Neutrophil (primary cell): ENCODE results near the gene GRM1.

Experiments
- H3K27ac ChIP-seq: fragments of 200-600 bp; sonication (generic); 2 replicates; pipeline ENCODE4 v1.5.1; 2016; ENCODE audit warnings: mild to moderate bottlenecking, moderate library complexity
- H3K27me3 ChIP-seq: fragments of 200-600 bp; sonication (generic); 2 replicates; pipeline ENCODE4 v1.6.0; 2016; ENCODE audit warnings: mild to moderate bottlenecking
- H3K36me3 ChIP-seq: fragments of 200-600 bp; sonication (generic); 2 replicates; pipeline ENCODE4 v1.5.1; 2017
- H3K4me1 ChIP-seq, 2 experiments: fragments of 200-600 bp in 1 of 2; sonication (generic) in 1 of 2; 1 replicate in 1 of 2; 2 replicates in 1 of 2; pipeline versions ENCODE4 v1.5.1 to v1.6.1; 2013 to 2016; ENCODE audit warnings: low read depth in 1 of 2, low read length in 1 of 2, mild to moderate bottlenecking in 1 of 2, moderate library complexity in 1 of 2; ENCODE audit not compliant: control insufficient read depth in 1 of 2, insufficient read depth in 1 of 2
- H3K4me3 ChIP-seq, 2 experiments: fragments of 200-600 bp in 1 of 2; sonication (generic) in 1 of 2; 1 replicate in 1 of 2; 2 replicates in 1 of 2; pipeline ENCODE4 v1.5.1; 2013 to 2016; ENCODE audit warnings: low read depth in 1 of 2, low read length in 1 of 2, mild to moderate bottlenecking in 1 of 2, moderate library complexity in 1 of 2
- H3K9me3 ChIP-seq: fragments of 200-600 bp; sonication (generic); 2 replicates; pipeline ENCODE4 v1.5.1; 2016
- CTCF ChIP-seq: fragments of 200-600 bp; sonication (generic); IDR thresholded peaks from 2 replicates; pipeline ENCODE4 v1.5.1; 2016; ENCODE audit warnings: antibody characterized with exemption

GRM1 gene

GRCh38 chr6:146363838-146364607 is 335.2 kb downstream of the GRM1 start:
- Histone ChIP-seq H3K27me3 (no peaks in the 10 kb centered on the region), H3K4me3 (no peak overlapping the region), H3K36me3 (no peaks in the 10 kb centered on the region), H3K9me3 (no peaks in the 10 kb centered on the region), H3K4me1 (no peaks in the 10 kb centered on the region), H3K27ac (no peak overlapping the region)
- no peak for TF ChIP-seq CTCF

GRCh38 chr6:146364816-146365594 is 336.1 kb downstream of the GRM1 start:
- no peaks in the 10 kb centered on the region for H3K36me3 ChIP-seq
- no peaks in the 10 kb centered on the region for H3K4me1 ChIP-seq
- H3K27me3 ChIP-seq, result no peaks in the 10 kb centered on the region
- no peaks in the 10 kb centered on the region for H3K9me3 ChIP-seq
- no peak overlapping the region for H3K27ac ChIP-seq
- TF ChIP-seq CTCF, result no peak
- no peak overlapping the region for H3K4me3 ChIP-seq

GRCh38 chr6:146367061-146367460 is 338.2 kb downstream of the GRM1 start:
- Histone ChIP-seq H3K4me3 (no peak overlapping the region), H3K27ac (no peak overlapping the region), H3K4me1 (no peaks in the 10 kb centered on the region), H3K27me3 (no peaks in the 10 kb centered on the region), H3K9me3 (no peaks in the 10 kb centered on the region), H3K36me3 (no peaks in the 10 kb centered on the region)
- no peak for TF ChIP-seq CTCF

GRCh38 chr6:146369866-146370265 is 341.0 kb downstream of the GRM1 start:
- no peak overlapping the region for H3K4me3 ChIP-seq
- H3K36me3 ChIP-seq, result no peaks in the 10 kb centered on the region
- no peaks in the 10 kb centered on the region for H3K9me3 ChIP-seq
- TF ChIP-seq CTCF, result no peak
- no peak overlapping the region for H3K27ac ChIP-seq
- no peaks in the 10 kb centered on the region for H3K4me1 ChIP-seq
- H3K27me3 ChIP-seq, result no peaks in the 10 kb centered on the region

GRCh38 chr6:146381486-146381885 is 352.6 kb downstream of the GRM1 start:
- H3K36me3 ChIP-seq, result no peaks in the 10 kb centered on the region
- no peaks in the 10 kb centered on the region for H3K27me3 ChIP-seq
- no peaks in the 10 kb centered on the region for H3K4me1 ChIP-seq
- no peak overlapping the region for H3K4me3 ChIP-seq
- H3K9me3 ChIP-seq, result no peaks in the 10 kb centered on the region
- no peak overlapping the region for H3K27ac ChIP-seq
- no peak for TF ChIP-seq CTCF
